GM23338 (cell line): ENCODE measurements around the gene IVD. TPM values are rescaled to one million over a fixed set of nuclear protein-coding genes. Genes with fewer than 3 reads are reported as not detected.

Experiments
- ATAC-seq: fragments of 200-7000 bp; cut with Tn5 transposase; 3 replicates; pipeline ENCODE4 v1.9.1; 2020
- DNase-seq: peaks from one replicate; pipeline ENCODE4 v3.0.0-alpha.2; 2015; ENCODE audit warnings: low spot score
- H2AFZ ChIP-seq: fragments of 200-600 bp; sonication (generic); 2 replicates; pipeline ENCODE4 v1.8.0; 2016; ENCODE audit warnings: antibody characterized with exemption, mild to moderate bottlenecking, moderate library complexity
- H3F3A ChIP-seq: fragments of 200-600 bp; sonication (generic); replicated peaks from 2 replicates; pipeline ENCODE4 v1.8.0; 2017; ENCODE audit warnings: antibody characterized with exemption, mixed run types, low read depth
- H3K27ac ChIP-seq: fragments of 200-600 bp; sonication (generic); 2 replicates; pipeline ENCODE4 v1.6.1; 2016; ENCODE audit warnings: low read depth
- H3K27me3 ChIP-seq: fragments of 200-600 bp; sonication (generic); 2 replicates; pipeline ENCODE4 v1.8.0; 2016; ENCODE audit warnings: mild to moderate bottlenecking, mixed run types, moderate library complexity; ENCODE audit not compliant: insufficient read depth
- H3K36me3 ChIP-seq: fragments of 200-600 bp; sonication (generic); 2 replicates; pipeline ENCODE4 v1.8.0; 2016; ENCODE audit warnings: mild to moderate bottlenecking; ENCODE audit not compliant: insufficient read depth
- H3K4me1 ChIP-seq: fragments of 200-600 bp; sonication (generic); 2 replicates; pipeline ENCODE4 v1.8.0; 2016; ENCODE audit warnings: mild to moderate bottlenecking, moderate library complexity; ENCODE audit not compliant: insufficient read depth
- H3K4me2 ChIP-seq: fragments of 200-600 bp; sonication (generic); 2 replicates; pipeline ENCODE4 v1.7.1; 2017; ENCODE audit warnings: mixed run types
- H3K4me3 ChIP-seq: fragments of 200-600 bp; sonication (generic); 2 replicates; pipeline ENCODE4 v1.6.1; 2016; ENCODE audit warnings: mixed run types
- H3K79me2 ChIP-seq: fragments of 200-600 bp; sonication (generic); replicated peaks from 2 replicates; pipeline ENCODE4 v1.8.0; 2017; ENCODE audit warnings: mild to moderate bottlenecking; ENCODE audit not compliant: insufficient read depth
- H3K9me2 ChIP-seq: fragments of 200-600 bp; sonication (generic); 2 replicates; pipeline ENCODE4 v1.8.0; 2017; ENCODE audit not compliant: insufficient read depth
- H4K20me1 ChIP-seq: fragments of 200-600 bp; sonication (generic); replicated peaks from 2 replicates; pipeline ENCODE4 v1.8.0; 2017; ENCODE audit warnings: mild to moderate bottlenecking; ENCODE audit not compliant: insufficient read depth
- H3K27ac Mint-ChIP-seq: 2 replicates; pipeline ENCODE4 v1.8.0; 2020; ENCODE audit warnings: inconsistent platforms, mild to moderate bottlenecking, moderate library complexity, mixed read lengths
- H3K27me3 Mint-ChIP-seq: 3 replicates; pipeline ENCODE4 v1.8.0; 2022; ENCODE audit warnings: low read depth, mild to moderate bottlenecking, moderate library complexity, mixed read lengths, inconsistent platforms; ENCODE audit not compliant: insufficient read depth, poor library complexity
- H3K36me3 Mint-ChIP-seq: 3 replicates; pipeline ENCODE4 v1.8.0; 2021; ENCODE audit warnings: low read depth, mild to moderate bottlenecking, inconsistent platforms, moderate library complexity, mixed read lengths
- H3K4me1 Mint-ChIP-seq: 3 replicates; pipeline ENCODE4 v1.8.0; 2020; ENCODE audit warnings: mild to moderate bottlenecking, inconsistent platforms, mixed read lengths
- H3K4me3 Mint-ChIP-seq: 3 replicates; pipeline ENCODE4 v1.8.0; 2021; ENCODE audit warnings: moderate library complexity, mild to moderate bottlenecking, inconsistent platforms, mixed read lengths
- H3K9me3 Mint-ChIP-seq: 3 replicates; pipeline ENCODE4 v1.8.0; 2020; ENCODE audit warnings: moderate library complexity, mild to moderate bottlenecking, inconsistent platforms, mixed read lengths
- ETS1 ChIP-seq: IDR thresholded peaks from 2 replicates; pipeline ENCODE4 v1.6.1; 2016; ENCODE audit warnings: antibody characterized with exemption
- EZH2 ChIP-seq: fragments of 200-600 bp; sonication (generic); IDR thresholded peaks from one replicate; pipeline ENCODE4 v1.8.0; 2017; ENCODE audit warnings: antibody characterized with exemption, mild to moderate bottlenecking, low read depth; ENCODE audit not compliant: unreplicated experiment
- EZH2phosphoT487 ChIP-seq: fragments of 200-600 bp; sonication (generic); IDR thresholded peaks from one replicate; pipeline ENCODE4 v1.8.1; 2018; ENCODE audit warnings: antibody characterized with exemption; ENCODE audit not compliant: unreplicated experiment
- NANOG ChIP-seq: IDR thresholded peaks from 2 replicates; pipeline ENCODE4 v1.6.1; 2016; ENCODE audit warnings: antibody characterized with exemption, borderline replicate concordance
- POLR2AphosphoS5 ChIP-seq: IDR thresholded peaks from 2 replicates; pipeline ENCODE4 v1.6.1; 2016; ENCODE audit warnings: antibody characterized with exemption, low read depth
- STAT1 ChIP-seq: IDR thresholded peaks from one replicate; pipeline ENCODE4 v1.6.1; 2016; ENCODE audit warnings: antibody characterized with exemption; ENCODE audit not compliant: unreplicated experiment
- ZNF114 ChIP-seq: fragments of 250-450 bp; sonication (Bioruptor Pico); IDR thresholded peaks from 2 replicates; pipeline ENCODE4 v1.5.0; 2020; ENCODE audit warnings: mild to moderate bottlenecking, moderate library complexity
- ZNF331 ChIP-seq: fragments of 250-450 bp; sonication (Bioruptor Pico); IDR thresholded peaks from 2 replicates; pipeline ENCODE4 v1.5.0; 2020; ENCODE audit warnings: low read depth, mild to moderate bottlenecking, moderate library complexity
- polyA plus RNA-seq: library from polyadenylated mRNA; unstranded; fragments of >200 nt; fragmentation: Nextera tagmentation; extraction: Ambion mirVana; gene quantifications from 2 replicates; pipeline ENCODE4 v1.2.1, GENCODE V29; 2016
- total RNA-seq: library from RNA; depleted of rRNA; stranded (reverse); fragments of >200 nt; shearing (Covaris generic); gene quantifications from 2 replicates; pipeline ENCODE4 v1.2.3, GENCODE V29; 2014
- TF ChIP-seq, protein P1 (sequence below), 2 experiments: fragments of 200-600 bp in 1 of 2; sonication (generic) in 1 of 2; conservative IDR thresholded peaks; 2 replicates each; pipeline versions ENCODE4 v1.5.1 to v1.6.1; 2016 to 2017; ENCODE audit warnings: antibody characterized with exemption in 2 of 2, low read depth in 2 of 2, mild to moderate bottlenecking in 2 of 2, moderate library complexity in 1 of 2

Gene IVD
- total and polyA plus RNA-seq, 2 experiments from 2014 or later: 54.1 to 75.4 TPM

DNA sequence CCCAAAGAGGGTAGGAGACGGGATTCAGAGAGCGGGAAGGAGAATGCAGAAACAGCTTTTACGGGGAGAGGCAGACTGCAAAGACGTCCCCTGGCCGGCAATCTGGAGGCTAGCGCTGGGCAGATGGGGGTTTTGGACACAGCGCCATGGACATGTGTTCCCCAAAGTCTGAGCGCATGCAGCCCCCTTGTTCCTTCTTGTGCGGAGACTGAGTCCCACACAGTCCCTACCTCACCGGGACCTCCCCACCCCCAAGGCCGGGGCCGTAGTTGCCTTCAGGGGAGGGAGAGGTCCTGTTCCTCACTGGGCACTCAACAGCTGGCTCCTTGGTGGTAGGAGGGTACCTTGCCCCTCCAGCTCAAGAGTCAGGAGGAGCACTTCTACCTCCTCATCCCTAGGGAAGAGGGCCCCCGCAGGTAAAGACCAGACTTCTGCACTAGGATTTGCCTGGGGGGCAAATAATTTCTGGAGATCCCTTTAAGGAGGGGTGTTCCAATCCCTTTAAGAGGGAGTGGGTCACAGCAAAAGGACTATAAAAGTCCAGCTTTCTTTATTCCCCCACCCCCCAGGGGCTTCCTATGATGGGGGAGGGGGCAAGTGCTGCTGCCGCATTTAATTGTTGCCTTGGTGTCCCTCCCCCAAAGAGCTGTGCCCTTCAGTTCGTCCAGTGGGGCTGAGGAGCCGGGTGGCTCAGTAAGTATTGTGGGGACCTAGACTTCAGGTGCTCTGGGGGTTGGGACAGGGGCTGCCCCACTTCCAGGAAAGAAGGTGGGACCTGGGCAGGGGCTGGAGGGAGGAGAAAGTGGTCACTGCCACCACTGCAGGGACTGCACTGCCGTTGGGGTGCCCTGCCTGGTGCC is 31.5 kb downstream of the IVD start:
- Histone ChIP-seq H3K9me2 (no peaks in the 10 kb centered on the region), H3K4me3 (peak overlapping the region; percentile 82), H3K4me2 (peak overlapping the region; percentile 100), H3K27ac (no peak overlapping the region), H4K20me1 (no peaks in the 10 kb centered on the region), H3K36me3 (no peaks in the 10 kb centered on the region), H3K27me3 (peaks cover 38% of the 10 kb centered on the region), H2AFZ (peak overlapping the region; percentile 94), H3K4me1 (peaks cover 36% of the 10 kb centered on the region), H3F3A (0 out of 2 replicates have a peak, but pooled peaks cover 9% of the 10 kb centered on the region), H3K79me2 (peaks cover 7% of the 10 kb centered on the region)
- Mint-ChIP-seq H3K4me3 (peak overlapping the region; percentile 94), H3K27ac (peak overlapping the region; percentile 75; the same call in 1 of the 2 replicates), H3K9me3 (no peaks in the 10 kb centered on the region; the same call in 2 of the 3 replicates), H3K36me3 (no peaks in the 10 kb centered on the region; the same call in 2 of the 3 replicates), H3K4me1 (peaks cover 38% of the 10 kb centered on the region), H3K27me3 (peaks cover 45% of the 10 kb centered on the region)
- ATAC-seq: peak; percentile 0
- TF ChIP-seq, protein P1, sequence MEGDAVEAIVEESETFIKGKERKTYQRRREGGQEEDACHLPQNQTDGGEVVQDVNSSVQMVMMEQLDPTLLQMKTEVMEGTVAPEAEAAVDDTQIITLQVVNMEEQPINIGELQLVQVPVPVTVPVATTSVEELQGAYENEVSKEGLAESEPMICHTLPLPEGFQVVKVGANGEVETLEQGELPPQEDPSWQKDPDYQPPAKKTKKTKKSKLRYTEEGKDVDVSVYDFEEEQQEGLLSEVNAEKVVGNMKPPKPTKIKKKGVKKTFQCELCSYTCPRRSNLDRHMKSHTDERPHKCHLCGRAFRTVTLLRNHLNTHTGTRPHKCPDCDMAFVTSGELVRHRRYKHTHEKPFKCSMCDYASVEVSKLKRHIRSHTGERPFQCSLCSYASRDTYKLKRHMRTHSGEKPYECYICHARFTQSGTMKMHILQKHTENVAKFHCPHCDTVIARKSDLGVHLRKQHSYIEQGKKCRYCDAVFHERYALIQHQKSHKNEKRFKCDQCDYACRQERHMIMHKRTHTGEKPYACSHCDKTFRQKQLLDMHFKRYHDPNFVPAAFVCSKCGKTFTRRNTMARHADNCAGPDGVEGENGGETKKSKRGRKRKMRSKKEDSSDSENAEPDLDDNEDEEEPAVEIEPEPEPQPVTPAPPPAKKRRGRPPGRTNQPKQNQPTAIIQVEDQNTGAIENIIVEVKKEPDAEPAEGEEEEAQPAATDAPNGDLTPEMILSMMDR (conservative IDR thresholded peaks at IDR 0.05; ENCODE audit: low read depth in 2 of 2): peak in 1 of 2 experiments; percentile 47; a peak in 2 of 4 replicates
- TF ChIP-seq POLR2AphosphoS5 (peak; percentile 9; the same call in 1 of the 2 replicates), ETS1 (no peak), EZH2phosphoT487 (no peak)
- peak; percentile 48 for DNase-seq

- Histone ChIP-seq H3K27me3 (peaks cover 36% of the 10 kb centered on the region), H3K4me3 (peak overlapping the region; percentile 82), H3K79me2 (peaks cover 16% of the 10 kb centered on the region), H2AFZ (peak overlapping the region; percentile 63; the same call in 1 of the 2 replicates), H3K4me2 (peak overlapping the region; percentile 100), H3F3A (0 out of 2 replicates have a peak, but pooled peaks cover 9% of the 10 kb centered on the region), H3K36me3 (no peaks in the 10 kb centered on the region), H3K4me1 (peaks cover 43% of the 10 kb centered on the region), H4K20me1 (peaks cover 6% of the 10 kb centered on the region), H3K27ac (no peak overlapping the region), H3K9me2 (no peaks in the 10 kb centered on the region)
- Mint-ChIP-seq H3K27me3 (peaks cover 48% of the 10 kb centered on the region), H3K27ac (peak overlapping the region; percentile 75; the same call in 1 of the 2 replicates), H3K9me3 (no peaks in the 10 kb centered on the region; the same call in 2 of the 3 replicates), H3K36me3 (peaks cover 8% of the 10 kb centered on the region), H3K4me1 (peaks cover 46% of the 10 kb centered on the region), H3K4me3 (peak overlapping the region; percentile 94)
- DNase-seq: peak; percentile 46
- peak; percentile 1 for ATAC-seq
- TF ChIP-seq, protein P1 (conservative IDR thresholded peaks at IDR 0.05; ENCODE audit: low read depth in 2 of 2): no peak
- no peak for TF ChIP-seq ZNF114 (CRISPR knock-in tag)
- TF ChIP-seq STAT1: no peak
- no peak for TF ChIP-seq EZH2
- no peak for TF ChIP-seq EZH2phosphoT487
- no peak for TF ChIP-seq ZNF331
- TF ChIP-seq NANOG: no peak
- no peak; the same call in 1 of the 2 replicates for TF ChIP-seq POLR2AphosphoS5
Observed at GRCh38 chr15:40437752-40438687, 32.4 kb downstream of the IVD start.
